GM13977 (cell line): Measurements from ENCODE around the gene MAP2K1.

Source experiments
- DNase-seq: peaks from one replicate; pipeline ENCODE4 v3.0.0; 2012; ENCODE audit warnings: low spot score
- in situ Hi-C: fragments of 300-500 bp; cut with MboI; formaldehyde crosslinking; loops from one replicate; pipeline ENCODE4 v1.12.0; 2022; ENCODE audit warnings: low sequenced_read_pairs, low pct_unique_long_range_greater_than_20kb, mixed read lengths, inconsistent platforms; ENCODE audit not compliant: unreplicated experiment
- TF ChIP-seq, protein P1 (sequence below): IDR thresholded peaks from 2 replicates; pipeline ENCODE4 v1.5.1; 2012; ENCODE audit warnings: mild to moderate bottlenecking, control low read depth; ENCODE audit not compliant: insufficient read depth; ENCODE audit errors: extremely low read depth, missing control alignments

Gene MAP2K1

DNA sequence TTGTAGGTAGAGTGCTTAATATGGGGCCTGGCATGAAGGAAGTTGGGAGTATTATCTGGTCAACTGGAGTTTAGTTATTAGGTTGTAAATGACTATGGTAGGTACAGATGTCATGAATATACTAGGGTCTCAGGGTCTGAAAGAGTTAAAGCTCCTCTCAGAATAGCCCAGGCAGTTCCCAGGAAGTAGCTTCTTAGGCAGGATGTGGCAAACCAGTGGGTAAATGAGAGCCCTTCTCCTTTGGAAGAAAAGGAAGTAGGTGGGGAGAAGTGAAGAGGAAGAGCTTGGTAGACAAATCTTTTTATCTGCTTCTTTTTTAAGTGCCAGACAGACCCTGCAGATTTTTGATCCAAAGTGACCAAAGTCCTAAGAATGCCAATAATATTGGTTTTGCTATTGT is 24.5 kb downstream of the MAP2K1 start:
- no peak for DNase-seq
- in situ Hi-C loops, result no loop called here
- TF ChIP-seq, protein P1, sequence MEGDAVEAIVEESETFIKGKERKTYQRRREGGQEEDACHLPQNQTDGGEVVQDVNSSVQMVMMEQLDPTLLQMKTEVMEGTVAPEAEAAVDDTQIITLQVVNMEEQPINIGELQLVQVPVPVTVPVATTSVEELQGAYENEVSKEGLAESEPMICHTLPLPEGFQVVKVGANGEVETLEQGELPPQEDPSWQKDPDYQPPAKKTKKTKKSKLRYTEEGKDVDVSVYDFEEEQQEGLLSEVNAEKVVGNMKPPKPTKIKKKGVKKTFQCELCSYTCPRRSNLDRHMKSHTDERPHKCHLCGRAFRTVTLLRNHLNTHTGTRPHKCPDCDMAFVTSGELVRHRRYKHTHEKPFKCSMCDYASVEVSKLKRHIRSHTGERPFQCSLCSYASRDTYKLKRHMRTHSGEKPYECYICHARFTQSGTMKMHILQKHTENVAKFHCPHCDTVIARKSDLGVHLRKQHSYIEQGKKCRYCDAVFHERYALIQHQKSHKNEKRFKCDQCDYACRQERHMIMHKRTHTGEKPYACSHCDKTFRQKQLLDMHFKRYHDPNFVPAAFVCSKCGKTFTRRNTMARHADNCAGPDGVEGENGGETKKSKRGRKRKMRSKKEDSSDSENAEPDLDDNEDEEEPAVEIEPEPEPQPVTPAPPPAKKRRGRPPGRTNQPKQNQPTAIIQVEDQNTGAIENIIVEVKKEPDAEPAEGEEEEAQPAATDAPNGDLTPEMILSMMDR, result no peak

DNA sequence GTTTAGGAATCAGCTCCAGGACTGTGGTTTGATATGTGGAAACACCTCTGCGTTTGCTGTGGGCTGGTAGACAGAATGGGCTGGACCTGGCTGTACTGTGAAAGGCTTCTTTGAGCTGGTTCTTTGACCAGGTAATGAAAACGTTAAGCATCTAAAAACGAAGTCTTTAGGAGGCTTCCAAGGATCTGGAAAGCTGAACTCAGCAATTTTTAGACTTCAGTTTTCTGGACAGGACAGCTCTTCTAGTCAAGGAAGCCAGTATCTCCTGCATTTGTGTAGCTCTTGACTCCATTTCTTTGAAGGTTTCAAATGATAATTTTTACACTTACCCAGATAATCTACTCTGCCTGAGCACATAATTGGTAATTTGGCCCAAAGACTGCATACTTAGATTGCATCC is 25.5 kb downstream of the MAP2K1 start:
- in situ Hi-C loops, result no loop called here
- DNase-seq, result no peak
- TF ChIP-seq, protein P1, result no peak

DNA sequence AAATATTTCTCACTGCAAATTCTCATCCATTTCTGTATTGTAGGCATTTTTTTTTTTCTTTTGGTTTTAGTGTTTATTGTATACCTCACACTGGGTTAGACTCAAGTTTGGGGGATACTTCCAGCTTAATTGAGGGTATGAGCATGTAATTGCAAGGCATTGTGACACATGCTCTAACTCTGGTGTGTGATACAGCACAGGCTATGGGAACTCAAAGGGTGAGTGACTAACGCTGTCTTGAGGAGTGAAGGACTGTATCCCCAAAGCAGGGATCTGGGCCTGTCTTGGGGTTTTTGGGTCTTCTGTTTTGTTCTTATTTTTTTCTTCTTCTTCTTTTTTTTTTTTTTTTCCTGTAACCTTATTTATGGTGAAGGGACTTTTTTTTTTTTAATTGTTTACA is 26.9 kb downstream of the MAP2K1 start:
- TF ChIP-seq, protein P1, result no peak
- in situ Hi-C loops, result no loop called here
- no peak for DNase-seq

DNA sequence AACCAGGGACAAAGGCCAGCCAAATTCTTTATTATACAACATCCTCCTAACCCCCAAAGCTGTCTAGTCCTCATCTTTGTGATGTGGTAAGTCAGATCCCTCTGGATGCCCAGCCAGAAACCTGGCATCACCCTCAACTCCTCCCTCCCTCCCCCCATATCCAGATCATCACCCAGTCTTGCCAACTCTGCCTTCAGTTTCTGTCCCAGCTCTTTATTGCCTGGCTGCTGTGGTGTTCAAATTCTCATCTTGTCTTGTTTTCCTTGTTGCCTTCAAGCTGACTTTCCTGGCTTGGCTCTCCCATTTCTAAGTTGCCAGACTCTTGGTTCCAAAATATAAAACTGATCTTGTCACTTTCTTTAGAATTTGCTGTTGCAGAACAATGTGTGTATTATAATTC is 28.6 kb downstream of the MAP2K1 start:
- DNase-seq, result no peak
- in situ Hi-C loops, result no loop called here
- TF ChIP-seq, protein P1, result no peak

DNA sequence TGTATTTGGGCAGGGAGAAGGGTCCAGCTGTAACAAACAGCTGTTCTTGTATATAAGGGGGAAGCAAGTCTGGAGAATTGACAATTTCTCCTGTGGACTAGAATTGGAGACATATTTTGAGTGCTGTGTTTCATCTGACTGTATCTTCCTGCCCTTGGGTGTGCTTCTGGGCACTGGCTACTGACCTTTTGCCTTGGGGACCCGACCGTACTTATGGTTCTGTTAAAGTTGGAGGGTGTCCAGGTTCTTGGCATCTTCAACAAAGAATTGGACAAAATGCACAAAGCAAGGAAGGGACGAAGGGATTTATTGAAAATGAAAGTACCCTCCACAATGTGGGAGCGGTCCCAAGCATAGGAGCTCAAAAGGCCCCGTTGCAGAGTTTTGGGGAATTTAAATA is 31.0 kb downstream of the MAP2K1 start:
- no peak for DNase-seq
- TF ChIP-seq, protein P1, result no peak
- in situ Hi-C loops, result no loop called here

DNA sequence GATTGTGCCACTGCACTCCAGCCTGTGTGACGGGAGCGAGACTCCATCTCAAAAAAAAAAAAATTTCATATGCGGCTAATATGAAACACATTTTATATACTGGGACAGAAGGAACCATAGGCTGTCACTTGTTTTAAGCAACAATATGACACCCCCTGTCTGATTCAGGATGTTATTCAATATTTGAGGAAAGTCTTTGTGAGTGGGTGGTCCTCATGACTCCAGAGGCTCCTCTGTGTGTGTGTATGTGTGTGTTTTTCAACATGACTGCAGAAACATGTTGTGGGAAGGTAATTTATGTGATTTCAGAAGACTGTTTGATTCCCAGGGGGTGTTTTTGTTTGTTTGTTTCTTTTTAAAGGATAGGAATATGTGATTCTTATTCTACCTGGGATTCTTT is 32.8 kb downstream of the MAP2K1 start:
- DNase-seq, result no peak
- in situ Hi-C loops, result no loop called here
- TF ChIP-seq, protein P1, result no peak

DNA sequence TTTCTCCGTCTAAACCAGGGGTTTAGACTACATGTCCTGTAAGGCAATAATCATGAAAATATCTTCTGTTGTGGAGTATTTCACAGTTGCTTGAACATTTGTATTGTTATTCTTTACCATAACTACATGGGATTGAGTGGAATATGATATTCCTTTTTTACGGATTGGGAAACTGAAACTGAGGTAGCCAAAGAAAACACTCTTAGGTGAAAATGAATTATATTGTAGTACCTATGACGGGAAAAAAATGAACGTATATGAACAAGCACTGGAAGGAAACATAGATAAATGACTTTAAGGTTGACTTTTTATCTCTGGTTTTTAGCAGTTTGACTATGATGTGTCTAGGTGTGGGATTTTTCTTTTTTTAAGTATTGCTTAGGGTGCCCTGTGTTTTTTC is 35.6 kb downstream of the MAP2K1 start:
- in situ Hi-C loops, result no loop called here
- TF ChIP-seq, protein P1, result no peak
- no peak for DNase-seq
